Transverse colon (tissue), 4 donors: ENCODE results near the gene BAIAP2L2. TPM values are rescaled to one million over a fixed set of nuclear protein-coding genes. Genes with fewer than 3 reads are reported as not detected.
A peak's percentile ranks its signal among the peaks of the same experiment; 100 is the strongest.

Experiments used
- DNase-seq: peaks from one replicate; pipeline ENCODE4 v3.0.0-alpha.2; 2019
- H3K27ac ChIP-seq, 4 donors: fragments of 200-600 bp; sonication (generic); 2 replicates each; pipeline ENCODE4 v1.5.1; 2016 to 2018; ENCODE audit warnings: inconsistent platforms in 4 of 4
- H3K27me3 ChIP-seq: fragments of 200-600 bp; sonication (generic); 2 replicates; pipeline ENCODE4 v1.5.1; 2017; ENCODE audit warnings: inconsistent platforms
- H3K36me3 ChIP-seq, 4 donors: fragments of 200-600 bp; sonication (generic); 2 replicates each; pipeline ENCODE4 v1.5.1; 2017 to 2019; ENCODE audit warnings: inconsistent platforms in 4 of 4
- H3K4me1 ChIP-seq, 4 donors: fragments of 200-600 bp; sonication (generic); 2 replicates each; pipeline ENCODE4 v1.5.1; 2017 to 2020; ENCODE audit warnings: inconsistent platforms in 4 of 4
- H3K4me3 ChIP-seq, 4 donors: fragments of 200-600 bp; sonication (generic); 1 replicate in 1 of 4; 2 replicates in 3 of 4; pipeline versions ENCODE4 v1.5.1 to v1.6.1; 2017 to 2019; ENCODE audit warnings: inconsistent platforms in 4 of 4
- H3K9me3 ChIP-seq, 2 donors: fragments of 200-600 bp; sonication (generic); 2 replicates each; pipeline ENCODE4 v1.5.1; 2017 to 2019; ENCODE audit warnings: inconsistent platforms in 2 of 2
- EP300 ChIP-seq: sonication (generic); formaldehyde crosslinking; IDR thresholded peaks from one replicate; pipeline ENCODE4 v1.6.1; 2017; ENCODE audit warnings: antibody characterized with exemption, low read depth
- POLR2A ChIP-seq: fragments of 450-650 bp; IDR thresholded peaks from one replicate; pipeline ENCODE4 v1.6.1; 2016; ENCODE audit warnings: antibody characterized with exemption, mild to moderate bottlenecking, moderate library complexity
- POLR2AphosphoS5 ChIP-seq, 3 donors: sonication (generic); formaldehyde crosslinking; IDR thresholded peaks; one replicate each; pipeline ENCODE4 v1.6.1; 2016; ENCODE audit warnings: antibody characterized with exemption in 3 of 3
- WGBS, 2 donors: methylation state at CpG; one replicate each; pipeline ENCODE4 v1.1.5; 2018; ENCODE audit warnings: low coverage in 1 of 2; 5-methylcytosine and 5-hydroxymethylcytosine counted together
- in situ Hi-C, 4 donors: fragments of 200-750 bp; cut with MboI; loops; one replicate each; pipeline versions ENCODE4 v1.15.0 to v1.15.1; 2017; ENCODE audit warnings: low sequenced_read_pairs in 3 of 4, low pct_ligation_motif_present in 1 of 4, low pct_unique_long_range_greater_than_20kb in 1 of 4
- intact Hi-C: fragments of 100-400 bp; cut with DNase I; formaldehyde crosslinking; loops from one replicate; pipeline ENCODE4 v1.15.1; 2023; ENCODE audit warnings: low total_unique reads
- total RNA-seq, 4 donors: library from RNA; depleted of rRNA; stranded (reverse); fragments of >200 nt; gene quantifications; one replicate each; pipeline ENCODE4 v1.1.0, GENCODE V29; 2016
- TF ChIP-seq, protein P1 (sequence below), 5 experiments: fragments of 200-600 bp in 3 of 5; fragments of 450-650 bp in 2 of 5; sonication (generic) in 3 of 5; IDR thresholded peaks; 1 replicate in 2 of 5; 2 replicates in 3 of 5; pipeline ENCODE4 v1.5.1; 2016 to 2017; ENCODE audit warnings: antibody characterized with exemption in 5 of 5, inconsistent platforms in 3 of 5, mild to moderate bottlenecking in 2 of 5, moderate library complexity in 1 of 5

Gene BAIAP2L2
- total RNA-seq, 4 donors from 2014 or later, result 106 to 337 (median 127) TPM

DNA sequence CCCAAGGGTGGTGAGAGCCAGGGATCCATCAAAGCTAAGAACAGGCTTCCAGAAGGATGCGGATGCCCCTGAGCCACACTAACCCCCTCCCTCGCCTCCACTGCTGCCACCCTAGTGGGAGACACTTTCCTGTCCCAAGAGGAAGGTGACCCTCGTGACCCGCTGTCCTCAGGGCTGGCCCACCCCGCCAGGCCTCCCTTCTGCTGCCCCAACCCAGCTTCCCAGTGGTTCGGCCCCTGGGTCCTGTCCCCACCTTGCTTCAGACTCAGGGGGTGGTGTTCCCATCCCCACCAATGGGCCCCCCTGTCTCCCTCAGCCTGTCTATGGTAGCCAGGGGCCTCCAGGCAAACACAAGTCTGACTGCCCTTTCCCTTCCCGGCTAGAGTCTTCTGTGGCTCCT, 59.8 kb downstream of the BAIAP2L2 start:
- no peak for DNase-seq
- intact Hi-C loops, result loop anchor here (10.0 kb wide), 1 partner anchor 304 kb away; no protein-coding TSS in a partner anchor
- H3K27ac ChIP-seq, result peak overlapping the region in 1 of 4 donors; percentile 21
- H3K4me1 ChIP-seq, result peaks cover 0 to 6% (median 0%) of the 10 kb centered on the region in 4 donors
- no peak overlapping the region for H3K4me3 ChIP-seq
- in situ Hi-C loops, result loop anchor here in 3 of 4 donors (10.0 to 25.0 kb wide), 3 partner anchors 304 to 524 kb away; partner anchors contain the start of gene DMC1 (in 2 of the 3)
- H3K36me3 ChIP-seq, result no peaks in the 10 kb centered on the region
- H3K9me3 ChIP-seq, result no peaks in the 10 kb centered on the region
- TF ChIP-seq, protein P1, sequence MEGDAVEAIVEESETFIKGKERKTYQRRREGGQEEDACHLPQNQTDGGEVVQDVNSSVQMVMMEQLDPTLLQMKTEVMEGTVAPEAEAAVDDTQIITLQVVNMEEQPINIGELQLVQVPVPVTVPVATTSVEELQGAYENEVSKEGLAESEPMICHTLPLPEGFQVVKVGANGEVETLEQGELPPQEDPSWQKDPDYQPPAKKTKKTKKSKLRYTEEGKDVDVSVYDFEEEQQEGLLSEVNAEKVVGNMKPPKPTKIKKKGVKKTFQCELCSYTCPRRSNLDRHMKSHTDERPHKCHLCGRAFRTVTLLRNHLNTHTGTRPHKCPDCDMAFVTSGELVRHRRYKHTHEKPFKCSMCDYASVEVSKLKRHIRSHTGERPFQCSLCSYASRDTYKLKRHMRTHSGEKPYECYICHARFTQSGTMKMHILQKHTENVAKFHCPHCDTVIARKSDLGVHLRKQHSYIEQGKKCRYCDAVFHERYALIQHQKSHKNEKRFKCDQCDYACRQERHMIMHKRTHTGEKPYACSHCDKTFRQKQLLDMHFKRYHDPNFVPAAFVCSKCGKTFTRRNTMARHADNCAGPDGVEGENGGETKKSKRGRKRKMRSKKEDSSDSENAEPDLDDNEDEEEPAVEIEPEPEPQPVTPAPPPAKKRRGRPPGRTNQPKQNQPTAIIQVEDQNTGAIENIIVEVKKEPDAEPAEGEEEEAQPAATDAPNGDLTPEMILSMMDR (IDR thresholded peaks at IDR 0.05), result no peak
- TF ChIP-seq POLR2AphosphoS5 (IDR thresholded peaks at IDR 0.05), result no peak
- TF ChIP-seq POLR2A, result no peak
- TF ChIP-seq EP300, result no peak
- WGBS, 2 donors, result 92% methylated on average over 7 of the region's 7 CpGs; no CpG with 5 or more reads in 1 of the 2 donors
- H3K27me3 ChIP-seq, result no peaks in the 10 kb centered on the region

DNA sequence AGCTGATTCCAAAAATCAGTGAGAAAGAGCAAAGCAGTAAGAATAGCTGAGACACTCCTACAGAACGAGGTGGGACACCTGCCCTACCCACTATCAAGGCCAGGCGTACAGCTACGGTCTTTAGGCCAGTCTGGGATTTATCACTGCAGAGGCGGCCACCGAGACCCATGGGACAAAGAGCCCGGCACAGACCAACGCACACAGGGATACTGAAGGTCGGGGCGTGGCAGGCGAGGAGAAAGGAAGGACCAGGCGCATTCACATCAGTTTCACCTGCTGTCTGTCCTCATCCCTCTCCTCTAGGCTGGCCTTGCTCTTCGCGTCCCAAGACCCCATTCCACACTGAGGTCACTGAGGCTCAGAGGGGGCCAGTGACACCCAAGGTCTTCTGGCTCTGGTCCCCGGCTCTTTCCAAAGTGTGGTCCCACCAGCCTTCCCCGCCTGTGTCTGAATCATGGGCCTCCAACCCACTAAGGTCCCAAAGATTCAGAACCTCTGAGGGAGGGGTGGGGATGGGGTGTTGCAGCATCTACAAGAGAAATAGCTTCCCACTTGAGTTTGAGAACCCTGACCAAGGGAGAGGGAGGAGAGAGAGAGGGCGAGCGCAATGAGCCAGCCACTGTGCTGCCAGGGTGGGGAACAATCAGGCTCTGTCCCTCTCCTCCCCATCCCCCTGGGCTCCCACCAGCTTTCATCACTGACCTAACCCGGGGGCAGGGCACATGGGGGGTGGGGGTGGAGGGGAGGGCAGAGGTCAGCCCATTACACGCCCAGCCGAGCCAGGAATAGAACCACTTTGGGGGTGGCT, 60.5 kb downstream of the BAIAP2L2 start:
- TF ChIP-seq POLR2AphosphoS5 (IDR thresholded peaks at IDR 0.05) (no peak), EP300 (no peak), POLR2A (no peak)
- TF ChIP-seq, protein P1 (IDR thresholded peaks at IDR 0.05), result no peak
- intact Hi-C loops (loop anchor here (10.0 kb wide), 1 partner anchor 305 kb away; no protein-coding TSS in a partner anchor), in situ Hi-C loops (loop anchor here in 3 of 4 donors (10.0 to 25.0 kb wide), 3 partner anchors 305 to 525 kb away; partner anchors contain the start of gene DMC1 (in 2 of the 3))
- no peak for DNase-seq
- Histone ChIP-seq H3K27me3 (no peaks in the 10 kb centered on the region), H3K27ac (peak overlapping the region in 1 of 4 donors; percentile 21), H3K9me3 (no peaks in the 10 kb centered on the region), H3K36me3 (no peaks in the 10 kb centered on the region), H3K4me1 (peaks cover 0 to 6% (median 0%) of the 10 kb centered on the region in 4 donors), H3K4me3 (no peak overlapping the region)
- WGBS, 2 donors, result 71% methylated on average over 20 of the region's 20 CpGs; no CpG with 5 or more reads in 1 of the 2 donors

DNA sequence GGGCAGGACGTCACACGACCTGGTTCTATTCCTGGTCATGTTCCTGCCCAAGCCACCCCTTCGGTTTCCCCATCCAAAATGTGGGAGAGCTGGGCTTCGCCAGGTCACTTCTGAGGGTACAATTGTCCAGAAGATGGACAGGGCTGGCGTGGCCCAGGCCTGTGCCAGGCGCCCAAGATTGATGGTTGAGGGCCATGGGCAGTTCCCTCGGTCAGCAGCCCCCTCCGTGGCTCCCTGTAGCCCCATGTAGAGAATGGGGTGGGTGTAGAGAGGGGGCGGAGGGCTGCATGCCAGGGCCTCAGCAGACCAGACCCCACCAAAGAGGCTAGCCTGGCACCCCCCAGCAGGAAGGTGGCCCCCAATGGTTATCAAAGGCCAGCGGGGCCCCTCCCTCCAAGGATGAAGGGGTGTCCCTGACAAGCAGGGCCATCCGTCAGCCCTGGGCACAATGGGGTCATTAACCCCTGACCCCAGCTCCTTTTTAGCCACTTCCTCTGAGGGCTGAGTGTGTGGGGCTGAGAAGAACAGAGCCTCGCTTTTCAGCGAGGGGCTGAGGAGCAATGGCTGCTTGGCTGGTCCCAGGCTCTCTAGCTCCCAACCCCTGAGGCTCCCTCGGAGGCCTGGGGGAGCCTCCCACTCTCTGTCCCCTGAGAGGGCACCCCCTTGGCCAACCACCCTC, 64.3 kb downstream of the BAIAP2L2 start:
- H3K27me3 ChIP-seq, result no peaks in the 10 kb centered on the region
- in situ Hi-C loops (no loop called here), intact Hi-C loops (no loop called here)
- no peaks in the 10 kb centered on the region for H3K9me3 ChIP-seq
- no peak overlapping the region for H3K27ac ChIP-seq
- 79 to 80% methylated on average over 2 to 14 of the region's 14 CpGs for WGBS, 2 donors
- no peak for DNase-seq
- no peaks in the 10 kb centered on the region for H3K36me3 ChIP-seq
- no peak overlapping the region for H3K4me3 ChIP-seq
- H3K4me1 ChIP-seq, result no peaks in the 10 kb centered on the region
- no peak for TF ChIP-seq POLR2A
- TF ChIP-seq, protein P1 (IDR thresholded peaks at IDR 0.05), result no peak
- no peak for TF ChIP-seq POLR2AphosphoS5 (IDR thresholded peaks at IDR 0.05)
- TF ChIP-seq EP300, result no peak
